DND-41 (cell line): Measurements from ENCODE around the gene MFNG.
A peak's percentile ranks its signal among the peaks of the same experiment; 100 is the strongest.

Source experiments
- ATAC-seq: fragments of 200-7000 bp; cut with Tn5 transposase; 3 replicates; pipeline ENCODE4 v1.9.1; 2021; ENCODE audit warnings: low read depth; ENCODE audit not compliant: insufficient read depth
- DNase-seq: peaks from one replicate; pipeline ENCODE4 v3.0.0-alpha.2; 2020
- H2AFZ ChIP-seq: 2 replicates; pipeline ENCODE4 v1.6.0; 2012; ENCODE audit warnings: low read depth, low read length
- H3K27ac ChIP-seq: 2 replicates; pipeline ENCODE4 v1.5.1; 2012; ENCODE audit warnings: low read length, inconsistent platforms
- H3K27me3 ChIP-seq: fragments of 200-600 bp; sonication (generic); 2 replicates; pipeline ENCODE4 v1.6.0; 2012; ENCODE audit warnings: low read length, mild to moderate bottlenecking, inconsistent platforms; ENCODE audit not compliant: insufficient read depth, poor library complexity
- H3K36me3 ChIP-seq: 2 replicates; pipeline ENCODE4 v1.5.1; 2012; ENCODE audit warnings: low read length, inconsistent platforms; ENCODE audit not compliant: insufficient read depth
- H3K4me1 ChIP-seq: 2 replicates; pipeline ENCODE4 v1.5.1; 2012; ENCODE audit warnings: mild to moderate bottlenecking, low read length; ENCODE audit not compliant: insufficient read depth
- H3K4me2 ChIP-seq: 2 replicates; pipeline ENCODE4 v1.6.0; 2012; ENCODE audit warnings: mild to moderate bottlenecking, moderate library complexity, low read length, inconsistent platforms; ENCODE audit not compliant: insufficient read depth
- H3K4me3 ChIP-seq, 2 experiments: fragments of 200-600 bp in 1 of 2; shearing (Covaris generic) in 1 of 2; 2 replicates each; pipeline ENCODE4 v1.5.1; 2012 to 2016; ENCODE audit warnings: inconsistent platforms in 2 of 2, low read length in 2 of 2, mild to moderate bottlenecking in 2 of 2, low read depth in 1 of 2, moderate library complexity in 1 of 2
- H3K79me2 ChIP-seq: 2 replicates; pipeline ENCODE4 v1.6.0; 2012; ENCODE audit warnings: low read length, inconsistent platforms; ENCODE audit not compliant: insufficient read depth
- H3K9ac ChIP-seq: 2 replicates; pipeline ENCODE4 v1.6.0; 2012; ENCODE audit warnings: low read depth, mild to moderate bottlenecking, inconsistent platforms, low read length, moderate library complexity
- H3K9me3 ChIP-seq: 2 replicates; pipeline ENCODE4 v1.5.1; 2012; ENCODE audit warnings: low read length, moderate library complexity, mild to moderate bottlenecking, inconsistent platforms; ENCODE audit not compliant: insufficient read depth, severe bottlenecking
- H4K20me1 ChIP-seq: 2 replicates; pipeline ENCODE4 v1.6.0; 2012; ENCODE audit warnings: low read length; ENCODE audit not compliant: insufficient read depth
- CTCF ChIP-seq: IDR thresholded peaks from 2 replicates; pipeline ENCODE4 v1.5.1; 2012; ENCODE audit warnings: borderline replicate concordance, low read length, moderate library complexity, mild to moderate bottlenecking; ENCODE audit not compliant: poor library complexity, severe bottlenecking; ENCODE audit errors: extremely low read depth
- EZH2 ChIP-seq: IDR thresholded peaks from 3 replicates; pipeline ENCODE4 v1.6.1; 2012; ENCODE audit warnings: borderline replicate concordance, low read depth, mild to moderate bottlenecking, moderate library complexity, low read length, inconsistent platforms; ENCODE audit not compliant: severe bottlenecking

MFNG gene

GRCh38 chr22:37425800-37426705 lies 60.1 kb downstream of the MFNG start:
- no peaks in the 10 kb centered on the region for H3K79me2 ChIP-seq
- H3K4me1 ChIP-seq: peaks cover 11% of the 10 kb centered on the region
- DNase-seq: peak; percentile 76
- H3K9me3 ChIP-seq: no peaks in the 10 kb centered on the region
- peak; percentile 86 for ATAC-seq
- peaks cover 28% of the 10 kb centered on the region for H4K20me1 ChIP-seq
- no peak overlapping the region for H3K27ac ChIP-seq
- no peak for TF ChIP-seq EZH2
- H3K4me3 ChIP-seq: no peak overlapping the region
- peaks cover 23% of the 10 kb centered on the region for H3K27me3 ChIP-seq
- no peaks in the 10 kb centered on the region for H3K36me3 ChIP-seq
- peak overlapping the region; percentile 33 for H3K4me2 ChIP-seq
- H2AFZ ChIP-seq: no peak overlapping the region
- no peak overlapping the region for H3K9ac ChIP-seq

GRCh38 chr22:37425369-37425768 lies 60.8 kb downstream of the MFNG start:
- Histone ChIP-seq H3K4me1 (peaks cover 11% of the 10 kb centered on the region), H3K9ac (no peak overlapping the region), H3K4me3 (no peak overlapping the region), H3K79me2 (no peaks in the 10 kb centered on the region), H3K27ac (no peak overlapping the region), H3K4me2 (no peak overlapping the region; the same call in 1 of the 2 replicates), H3K9me3 (no peaks in the 10 kb centered on the region), H4K20me1 (peaks cover 29% of the 10 kb centered on the region), H3K36me3 (no peaks in the 10 kb centered on the region), H2AFZ (no peak overlapping the region), H3K27me3 (peaks cover 29% of the 10 kb centered on the region)
- ATAC-seq (no peak), DNase-seq (no peak)
- no peak for TF ChIP-seq EZH2

- DNase-seq (no peak), ATAC-seq (no peak)
- Histone ChIP-seq H3K36me3 (no peaks in the 10 kb centered on the region), H2AFZ (no peak overlapping the region), H3K4me1 (peaks cover 11% of the 10 kb centered on the region), H3K27ac (no peak overlapping the region), H3K4me2 (no peak overlapping the region), H3K4me3 (no peak overlapping the region), H3K9ac (no peak overlapping the region), H3K9me3 (no peaks in the 10 kb centered on the region), H3K79me2 (no peaks in the 10 kb centered on the region), H4K20me1 (peaks cover 25% of the 10 kb centered on the region), H3K27me3 (peaks cover 47% of the 10 kb centered on the region)
- TF ChIP-seq EZH2 (no peak), CTCF (no peak)
Observed at GRCh38 chr22:37423283-37423682, 62.9 kb downstream of the MFNG start.

- no peak overlapping the region for H2AFZ ChIP-seq
- H4K20me1 ChIP-seq: peaks cover 42% of the 10 kb centered on the region
- H3K4me1 ChIP-seq: peaks cover 13% of the 10 kb centered on the region
- peaks cover 55% of the 10 kb centered on the region for H3K27me3 ChIP-seq
- no peak overlapping the region for H3K9ac ChIP-seq
- H3K4me3 ChIP-seq: no peak overlapping the region
- no peak for ATAC-seq
- no peak overlapping the region for H3K27ac ChIP-seq
- no peaks in the 10 kb centered on the region for H3K36me3 ChIP-seq
- H3K79me2 ChIP-seq: no peaks in the 10 kb centered on the region
- no peaks in the 10 kb centered on the region for H3K9me3 ChIP-seq
- no peak overlapping the region for H3K4me2 ChIP-seq
- TF ChIP-seq EZH2: no peak
- TF ChIP-seq CTCF: no peak
- DNase-seq: no peak
Observed at GRCh38 chr22:37421468-37421877, 64.7 kb downstream of the MFNG start.
